SK-N-DZ (cell line): ENCODE results near the gene YBX3. TPM values are rescaled to one million over a fixed set of nuclear protein-coding genes. Genes with fewer than 3 reads are reported as not detected.
"Not testable (repeated sequence)": the region's sequence is repeated elsewhere in the genome, so short reads cannot be mapped to it uniquely, and the experiment has no call there.

Experiments used
- DNase-seq: peaks from one replicate; pipeline ENCODE4 v3.0.0-alpha.2; 2015; ENCODE audit warnings: low spot score
- polyA plus RNA-seq, 2 experiments: library from polyadenylated mRNA; depleted of rRNA; stranded (reverse); fragments of >200 nt; gene quantifications; 2 replicates each; pipeline ENCODE4 v1.2.3, GENCODE V29; 2014

The YBX3 gene
- polyA plus RNA-seq (2014; cell fraction: cytosol; rRNA removed): 28.5 and 40.9 TPM in 2 replicates
- 24.2 and 32.7 TPM in 2 replicates for polyA plus RNA-seq (2014; cell fraction: nucleus; rRNA removed)

- DNase-seq: peak; percentile 54
Observed at GRCh38 chr12:10722905-10723746, at the start of gene YBX3. Gene YBX3 (minus strand): TSS chr12:10723323. CDS start chr12:10723111, 212 bp downstream.

- DNase-seq: peak; percentile 37
Observed at GRCh38 chr12:10771132-10771733, 48.1 kb upstream of the YBX3 start.

- no peak for DNase-seq
Observed at GRCh38 chr12:10759657-10760056, 36.5 kb upstream of the YBX3 start.

- DNase-seq: no peak
Observed at GRCh38 chr12:10756194-10756593, 33.1 kb upstream of the YBX3 start.

- DNase-seq: no peak
Observed at GRCh38 chr12:10753059-10753458, 29.9 kb upstream of the YBX3 start.

GRCh38 chr12:10750385-10750727 is 27.2 kb upstream of the YBX3 start:
- no peak for DNase-seq

GRCh38 chr12:10749700-10750384 is 26.7 kb upstream of the YBX3 start:
- DNase-seq: peak; percentile 87

GRCh38 chr12:10747730-10748129 is 24.6 kb upstream of the YBX3 start:
- DNase-seq: peak; percentile 13

GRCh38 chr12:10743420-10743819 is 20.3 kb upstream of the YBX3 start:
- DNase-seq: not testable (repeated sequence)

GRCh38 chr12:10741845-10742244 is 18.7 kb upstream of the YBX3 start:
- no peak for DNase-seq

- DNase-seq: no peak
Observed at GRCh38 chr12:10740182-10740581, 17.1 kb upstream of the YBX3 start.

- no peak for DNase-seq
Observed at GRCh38 chr12:10739157-10740118, 16.3 kb upstream of the YBX3 start.

- DNase-seq: no peak
Observed at GRCh38 chr12:10737249-10737648, 14.1 kb upstream of the YBX3 start.

GRCh38 chr12:10736463-10736862 is 13.3 kb upstream of the YBX3 start:
- DNase-seq: no peak

GRCh38 chr12:10735428-10735827 is 12.3 kb upstream of the YBX3 start:
- no peak for DNase-seq

- no peak for DNase-seq
Observed at GRCh38 chr12:10732549-10732948, 9.4 kb upstream of the YBX3 start.

GRCh38 chr12:10732066-10732465 is 8.9 kb upstream of the YBX3 start:
- no peak for DNase-seq

GRCh38 chr12:10730559-10730958 is 7.4 kb upstream of the YBX3 start:
- DNase-seq: no peak

GRCh38 chr12:10728091-10728490 is 5.0 kb upstream of the YBX3 start:
- DNase-seq: no peak

- no peak for DNase-seq
Observed at GRCh38 chr12:10726945-10727344, 3.8 kb upstream of the YBX3 start.

GRCh38 chr12:10725003-10725402 is 1.9 kb upstream of the YBX3 start:
- DNase-seq: no peak
